Central memory CD4-positive, alpha-beta T cell (primary cell): ENCODE results near the gene ADGRE1.

Source experiments
- DNase-seq: peaks from one replicate; pipeline ENCODE4 v3.0.0; 2022

The ADGRE1 gene

DNA sequence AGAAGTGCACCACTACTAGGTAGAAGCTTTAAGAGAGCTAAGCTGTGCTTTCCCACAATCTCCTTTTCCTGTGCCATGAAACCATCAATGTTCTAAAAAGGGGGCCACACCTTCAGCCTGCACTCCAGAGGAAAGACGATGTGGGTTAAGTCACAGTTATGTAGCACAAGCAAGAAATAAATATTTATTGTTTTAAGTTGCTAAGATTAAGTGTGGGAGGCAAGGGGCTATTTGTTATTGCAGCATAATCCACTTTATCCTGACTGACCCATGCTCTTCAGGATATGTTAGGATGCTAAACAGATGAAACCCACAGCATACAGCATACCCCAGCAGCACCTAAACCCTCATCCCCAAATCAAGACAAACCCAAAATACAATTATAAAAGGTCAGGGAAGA lies 69.2 kb downstream of the ADGRE1 start:
- no peak for DNase-seq

DNA sequence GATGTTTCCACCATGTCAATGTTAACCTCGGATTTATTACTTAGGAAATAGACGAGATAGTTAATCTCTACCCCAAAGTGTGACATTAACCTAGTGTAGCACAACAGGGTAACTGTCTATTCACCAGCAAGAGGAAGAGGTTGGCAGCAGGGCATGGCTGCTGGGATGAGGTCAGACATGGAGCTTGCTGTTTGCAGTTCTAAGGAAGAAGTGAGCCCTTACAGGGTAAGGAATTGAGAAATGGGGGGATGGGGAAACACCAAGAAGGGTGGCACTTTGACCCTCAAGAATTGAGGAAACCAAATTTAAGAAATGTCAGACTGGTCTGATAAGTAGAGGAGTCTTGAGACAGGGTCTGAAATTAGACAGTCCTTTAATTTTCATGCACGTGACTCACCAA lies 71.4 kb downstream of the ADGRE1 start:
- DNase-seq, result no peak

DNA sequence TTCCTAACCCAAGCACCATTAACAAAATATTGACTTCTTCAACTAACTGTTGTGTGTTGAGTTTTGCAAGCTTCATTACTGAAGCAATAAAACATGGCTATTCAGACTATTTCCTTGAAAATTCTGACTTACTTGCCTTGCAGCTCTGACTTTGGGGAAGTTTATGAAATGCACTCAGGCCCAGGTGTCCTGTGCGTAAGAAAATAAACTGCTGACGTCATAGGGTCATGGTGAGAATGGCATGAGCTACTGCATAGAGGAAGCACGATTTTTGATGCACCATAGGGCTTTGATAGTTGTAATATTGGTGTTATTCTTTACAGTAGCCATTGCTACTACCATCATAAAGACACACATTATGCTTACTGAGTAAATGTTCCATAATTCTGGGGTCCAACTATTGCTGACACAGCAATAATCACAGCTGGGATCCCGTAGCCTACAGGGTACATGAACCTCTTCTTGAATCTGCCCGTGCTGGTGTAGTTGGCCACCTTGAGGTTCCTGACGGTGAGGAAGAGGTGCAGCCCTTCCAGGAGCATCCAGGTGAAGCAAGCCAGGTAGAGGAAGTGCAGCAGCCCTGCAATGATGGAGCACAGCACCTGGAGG lies 76.0 kb downstream of the ADGRE1 start:
- DNase-seq, result no peak

DNA sequence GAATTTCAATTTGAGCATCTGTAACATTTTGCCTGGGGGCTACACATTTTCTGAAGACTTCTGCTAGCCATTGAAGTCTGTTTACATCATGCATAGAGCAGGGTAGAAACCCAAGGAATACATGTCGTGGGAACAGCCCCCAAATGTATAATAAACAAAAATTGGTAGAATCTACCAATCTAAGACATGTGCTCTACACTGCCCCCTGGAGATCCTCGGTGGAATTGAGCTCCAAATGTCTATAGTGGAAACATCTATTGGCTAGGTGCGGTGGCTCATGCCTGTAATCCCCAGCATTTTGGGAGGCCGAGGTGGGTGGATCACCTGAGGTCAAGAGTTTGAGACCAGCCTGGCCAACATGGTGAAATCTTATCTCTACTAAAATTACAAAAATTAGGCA lies 76.6 kb downstream of the ADGRE1 start:
- peak; percentile 12 for DNase-seq

DNA sequence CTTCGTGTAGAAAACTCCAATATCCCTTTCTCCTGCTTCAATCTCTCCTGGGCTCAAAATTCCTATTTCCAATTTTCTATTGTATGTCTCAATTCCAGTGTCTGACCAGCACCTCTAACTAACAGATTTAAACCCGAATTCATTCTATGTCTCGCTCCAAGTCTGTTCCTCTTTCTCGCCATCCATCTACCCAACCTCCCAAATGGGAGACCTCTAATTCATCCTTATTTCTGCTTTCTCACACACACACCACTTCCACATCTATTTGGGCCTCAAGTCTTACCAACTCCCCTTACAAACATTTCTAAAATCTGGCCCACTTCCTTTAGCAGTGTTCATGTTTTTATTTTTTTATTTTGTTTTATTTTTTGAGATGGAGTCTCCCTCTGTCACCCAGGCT lies 80.6 kb downstream of the ADGRE1 start:
- DNase-seq, result no peak

DNA sequence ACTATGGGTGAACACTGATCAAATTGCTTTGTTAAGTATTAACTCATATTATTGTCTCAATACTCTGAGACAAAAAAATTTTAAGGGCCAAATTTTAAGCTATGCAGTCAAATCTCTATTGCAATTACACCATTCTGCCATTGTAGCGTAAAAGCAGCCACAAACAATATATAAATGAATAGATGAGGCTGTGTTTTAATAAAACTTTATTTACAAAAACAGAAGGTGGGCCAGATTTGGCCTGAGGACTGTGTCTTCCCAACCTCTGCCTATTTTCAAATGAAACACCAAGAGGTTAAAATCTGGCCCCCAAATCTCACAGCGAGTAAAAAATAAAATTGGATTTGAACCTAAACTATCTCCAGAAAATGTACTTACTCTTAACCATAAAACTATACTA lies 82.1 kb downstream of the ADGRE1 start:
- no peak for DNase-seq

DNA sequence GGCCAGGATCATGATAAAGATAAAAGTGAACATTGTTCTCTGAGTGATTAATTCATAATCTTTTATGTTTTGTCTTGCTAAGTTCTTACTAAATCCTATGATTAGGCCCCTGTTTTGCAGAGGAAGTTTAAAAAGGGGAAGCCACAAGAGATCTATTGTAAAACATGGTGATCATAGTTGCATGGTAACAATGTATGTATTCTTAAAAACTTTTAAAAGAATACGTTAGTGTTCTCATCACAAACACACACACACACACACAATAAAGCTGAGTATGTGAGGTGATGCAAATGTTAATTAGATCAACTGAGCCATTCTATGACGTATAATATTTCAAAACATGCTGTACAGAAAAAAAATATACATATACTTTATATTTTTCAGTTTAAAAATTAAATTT lies 82.6 kb downstream of the ADGRE1 start:
- DNase-seq, result no peak

DNA sequence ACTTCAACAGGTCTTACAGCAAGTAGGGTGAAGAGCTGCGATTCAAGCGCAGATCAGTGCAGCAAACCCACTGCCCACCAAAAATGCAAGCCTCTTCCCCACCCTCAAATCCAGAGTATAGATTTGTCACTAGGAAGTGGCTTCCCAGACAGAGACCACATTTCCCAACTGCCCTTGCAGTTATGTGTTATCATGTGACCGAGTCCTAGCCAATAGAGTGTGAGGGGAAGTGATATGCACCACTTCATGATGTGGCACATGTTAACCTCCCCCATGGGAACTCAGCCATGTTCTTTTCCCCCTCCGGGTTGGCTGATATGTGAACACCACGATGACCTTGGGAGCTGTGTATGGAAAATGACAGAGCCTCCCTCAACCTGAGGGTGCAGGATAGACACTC lies 83.1 kb downstream of the ADGRE1 start:
- DNase-seq, result no peak

DNA sequence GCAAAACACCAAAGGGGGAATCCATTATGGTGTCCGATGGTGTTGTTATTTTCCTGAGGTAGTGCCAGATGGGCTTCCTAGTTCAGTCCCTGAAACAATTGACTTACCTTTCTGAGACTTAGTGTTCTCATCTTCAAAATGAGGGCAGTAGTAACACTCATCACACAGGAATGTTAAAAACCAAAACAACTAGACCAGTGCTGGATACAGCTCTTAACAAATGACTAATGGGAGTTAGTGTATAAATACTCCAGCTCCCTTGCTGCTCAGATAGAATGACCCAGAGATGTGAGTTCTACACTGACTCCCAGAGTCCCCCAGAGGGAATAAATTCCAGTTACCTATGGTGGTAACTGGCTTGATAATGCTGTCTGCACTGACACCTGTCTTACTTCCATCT lies 84.0 kb downstream of the ADGRE1 start:
- no peak for DNase-seq

DNA sequence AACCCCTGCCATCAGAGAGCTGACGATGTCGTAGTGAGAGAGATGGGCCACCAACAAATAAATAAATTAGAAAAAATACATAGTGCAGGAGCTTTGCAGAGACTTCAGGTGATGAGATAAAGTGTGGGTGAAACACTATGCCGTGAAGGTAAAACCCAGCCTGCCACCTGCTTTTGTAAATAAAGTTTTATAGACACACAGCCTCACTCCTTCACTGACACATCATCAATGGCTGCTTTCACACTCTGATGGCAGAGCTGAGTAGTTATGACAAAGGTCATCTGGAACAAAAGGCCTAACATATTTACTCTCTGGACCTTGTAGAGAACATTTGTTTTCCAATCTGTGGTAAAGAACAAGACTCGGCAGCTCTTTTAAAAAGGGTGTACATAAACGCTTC lies 88.8 kb downstream of the ADGRE1 start:
- DNase-seq, result no peak

DNA sequence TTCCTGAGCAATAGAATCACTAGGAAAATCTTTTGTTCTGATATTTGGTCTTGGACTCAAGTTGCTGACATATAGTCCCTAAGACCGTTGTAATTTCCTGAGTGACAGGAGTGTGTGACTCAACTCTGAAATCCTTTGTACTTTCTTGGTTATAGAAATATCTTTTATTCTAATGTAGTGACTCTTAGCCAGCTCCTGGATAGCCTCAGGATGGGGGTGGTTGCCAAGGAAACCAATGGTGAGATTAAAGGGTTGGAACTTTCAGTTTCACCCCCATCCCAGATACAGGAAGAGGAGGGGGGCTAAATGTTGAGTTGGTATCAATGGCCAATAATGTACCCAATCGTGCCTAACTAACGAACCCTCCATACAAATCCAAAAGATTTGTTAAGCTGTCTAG lies 92.0 kb downstream of the ADGRE1 start:
- DNase-seq, result no peak

DNA sequence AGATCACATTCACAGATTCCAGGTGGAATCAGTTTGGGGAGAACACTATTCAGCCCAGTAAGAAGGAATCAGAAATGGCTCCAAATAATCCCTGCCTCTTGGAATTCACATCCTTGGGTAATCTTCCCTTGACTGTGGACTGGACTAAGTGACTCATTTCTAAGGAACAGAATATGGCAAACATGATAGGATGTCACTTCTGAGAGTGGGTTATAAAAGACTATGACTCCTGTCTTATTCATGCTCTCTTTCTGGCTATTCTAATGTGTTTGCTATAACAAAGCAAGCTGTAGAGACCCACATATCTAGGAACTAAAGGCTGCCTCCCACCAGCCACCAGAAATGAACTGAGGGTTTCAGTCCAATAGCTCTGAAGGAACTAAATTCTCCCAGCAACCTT lies 96.1 kb downstream of the ADGRE1 start:
- no peak for DNase-seq

DNA sequence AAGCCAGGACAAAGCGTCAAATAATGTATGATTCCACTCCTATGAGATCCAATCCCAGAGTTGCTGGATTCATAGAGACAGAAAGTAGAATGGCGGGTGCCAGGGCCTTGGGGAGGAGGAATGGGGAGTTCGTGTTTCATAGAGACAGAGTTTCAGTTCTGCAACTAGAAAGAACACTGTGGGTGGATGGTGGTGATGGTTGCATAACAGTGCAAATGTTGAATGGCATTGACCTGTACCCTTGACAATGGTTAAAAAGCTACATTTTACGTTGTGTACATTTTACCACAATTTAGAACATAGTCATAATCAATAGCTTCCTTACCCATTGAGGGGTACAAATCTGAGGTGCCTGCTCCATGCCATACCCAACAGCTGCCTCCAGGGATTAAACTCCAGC lies 100.5 kb downstream of the ADGRE1 start:
- no peak for DNase-seq

DNA sequence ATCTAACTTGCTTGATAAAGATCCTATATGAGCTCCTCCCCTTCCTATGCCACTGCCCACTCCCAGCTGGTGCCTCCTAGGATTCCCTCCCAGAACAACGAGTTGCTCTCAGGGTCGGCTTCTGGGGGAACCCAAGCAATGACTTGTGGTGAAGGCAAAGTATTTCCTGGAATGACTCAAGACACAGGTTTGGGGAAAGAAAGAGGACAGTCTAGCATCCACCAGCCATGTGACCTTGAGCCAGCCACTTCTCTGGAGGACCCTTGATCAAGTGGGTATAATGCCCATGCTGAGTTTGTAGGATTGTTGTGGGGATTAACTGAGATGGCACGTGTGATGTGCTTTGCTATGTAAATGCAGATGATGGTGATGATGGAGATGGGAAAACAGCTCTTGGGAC lies 100.9 kb downstream of the ADGRE1 start:
- no peak for DNase-seq
